ENCODE data around the gene MPST. TPM values are rescaled to one million over a fixed set of nuclear protein-coding genes. Genes with fewer than 3 reads are reported as not detected.

Gene MPST
- total and polyA plus RNA-seq, 2 donors (not counting 1 experiment from before 2014, with no cell fraction given), result 14.8 to 51.5 TPM

DNA sequence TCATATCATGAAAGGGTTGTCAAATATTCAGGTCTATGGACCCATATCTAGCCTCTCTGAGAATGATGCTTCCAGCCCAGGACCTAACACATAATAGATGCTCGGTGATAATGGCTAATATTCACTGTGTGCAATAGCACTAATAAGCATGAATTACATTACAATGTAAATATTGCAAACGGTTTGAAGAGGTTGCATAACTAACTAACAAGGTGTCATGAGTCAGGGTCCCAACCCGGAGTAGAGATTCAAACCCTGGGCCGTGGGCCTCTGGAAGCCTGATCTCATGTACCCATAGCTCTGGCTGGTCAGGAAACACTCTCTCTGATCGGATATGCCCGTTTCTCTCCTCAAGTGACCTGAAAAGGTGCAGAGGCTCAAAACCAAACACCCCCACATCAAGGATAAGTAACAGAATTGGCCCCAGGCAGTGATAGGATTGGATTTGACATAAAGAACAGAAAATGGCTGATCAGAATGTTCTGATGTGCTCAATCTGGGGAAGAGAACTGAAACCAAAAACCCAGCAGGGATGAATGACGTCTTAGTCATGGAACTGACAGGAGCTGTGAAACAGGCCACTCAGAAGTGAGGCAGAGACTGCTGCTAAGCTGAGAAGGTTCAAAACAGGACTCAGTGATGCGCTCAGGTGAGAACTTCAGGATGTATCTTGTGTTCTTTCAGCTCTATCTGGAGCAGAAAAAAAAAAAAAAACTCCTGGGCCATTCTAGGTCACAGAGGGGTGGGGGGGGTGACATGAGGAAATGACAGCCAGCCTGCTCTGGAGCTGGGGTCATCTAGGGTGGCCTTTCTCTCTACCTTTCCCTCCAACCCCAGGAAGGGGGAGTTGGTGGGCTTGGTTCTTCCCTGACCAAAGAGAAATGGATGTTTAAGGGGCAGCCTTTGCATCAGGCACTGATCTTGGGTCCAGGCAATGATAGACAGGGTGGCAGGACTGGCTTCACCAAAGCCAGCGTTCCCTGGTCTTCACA, 25.4 kb downstream of the MPST start:
- Histone ChIP-seq H3K36me3 (ENCODE audit: control insufficient read depth, insufficient read depth, low read length) (no peaks in the 10 kb centered on the region), H2AFZ (ENCODE audit: low read length) (no peak overlapping the region), H3K4me1 (ENCODE audit: control insufficient read depth, extremely low read depth, insufficient read depth, low read length) (no peaks in the 10 kb centered on the region), H3K4me3 (replicated peaks in 1 of 4; ENCODE audit: control extremely low read depth in 1 of 4, insufficient read depth in 1 of 4, low read depth in 3 of 4, low read length in 4 of 4) (no peak overlapping the region), H3K9me3 (ENCODE audit: control insufficient read depth, insufficient read depth, low read depth, low read length) (no peaks in the 10 kb centered on the region), H3K27me3 (ENCODE audit: control insufficient read depth, insufficient read depth, low read length) (no peaks in the 10 kb centered on the region), H3K27ac (ENCODE audit: insufficient read depth, low read length) (no peak overlapping the region), H3K4me2 (ENCODE audit: extremely low read depth, insufficient read depth, low read length) (no peak overlapping the region), H3K9ac (ENCODE audit: insufficient read depth, low read length) (no peak overlapping the region), H3K79me2 (ENCODE audit: control insufficient read depth, insufficient read depth, low read length) (no peaks in the 10 kb centered on the region), H4K20me1 (ENCODE audit: control insufficient read depth, extremely low read depth, insufficient read depth, low read length) (no peaks in the 10 kb centered on the region)
- TF ChIP-seq, protein P1, sequence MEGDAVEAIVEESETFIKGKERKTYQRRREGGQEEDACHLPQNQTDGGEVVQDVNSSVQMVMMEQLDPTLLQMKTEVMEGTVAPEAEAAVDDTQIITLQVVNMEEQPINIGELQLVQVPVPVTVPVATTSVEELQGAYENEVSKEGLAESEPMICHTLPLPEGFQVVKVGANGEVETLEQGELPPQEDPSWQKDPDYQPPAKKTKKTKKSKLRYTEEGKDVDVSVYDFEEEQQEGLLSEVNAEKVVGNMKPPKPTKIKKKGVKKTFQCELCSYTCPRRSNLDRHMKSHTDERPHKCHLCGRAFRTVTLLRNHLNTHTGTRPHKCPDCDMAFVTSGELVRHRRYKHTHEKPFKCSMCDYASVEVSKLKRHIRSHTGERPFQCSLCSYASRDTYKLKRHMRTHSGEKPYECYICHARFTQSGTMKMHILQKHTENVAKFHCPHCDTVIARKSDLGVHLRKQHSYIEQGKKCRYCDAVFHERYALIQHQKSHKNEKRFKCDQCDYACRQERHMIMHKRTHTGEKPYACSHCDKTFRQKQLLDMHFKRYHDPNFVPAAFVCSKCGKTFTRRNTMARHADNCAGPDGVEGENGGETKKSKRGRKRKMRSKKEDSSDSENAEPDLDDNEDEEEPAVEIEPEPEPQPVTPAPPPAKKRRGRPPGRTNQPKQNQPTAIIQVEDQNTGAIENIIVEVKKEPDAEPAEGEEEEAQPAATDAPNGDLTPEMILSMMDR (conservative IDR thresholded peaks at IDR 0.05 in 1 of 2, IDR thresholded peaks at IDR 0.05 in 1 of 2; ENCODE audit: low read depth in 1 of 2, low read length in 2 of 2), result no peak
- no peak for TF ChIP-seq EZH2 (IDR thresholded peaks at IDR 0.05; ENCODE audit: low read length, missing control alignments)
- no peak for DNase-seq (ENCODE audit: low read depth in 2 of 2)

DNA sequence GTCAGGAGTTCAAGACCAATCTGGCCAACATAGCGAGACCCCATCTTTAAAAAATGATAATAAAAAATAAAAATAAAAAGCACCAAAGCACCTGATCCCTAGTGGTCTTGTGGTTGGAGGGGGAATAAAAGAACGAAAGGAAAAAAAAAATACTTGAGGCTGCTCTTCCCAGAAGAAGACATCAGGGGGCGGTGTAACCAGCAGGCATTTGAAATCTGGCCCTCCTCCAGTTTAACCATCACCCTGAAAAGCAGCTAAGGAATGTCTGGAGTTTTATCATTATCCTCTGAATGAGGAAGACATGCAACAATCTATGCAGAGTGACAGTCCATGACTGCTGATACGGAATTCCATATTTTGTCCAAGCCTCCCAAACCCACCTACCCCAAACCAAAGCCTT, 26.4 kb downstream of the MPST start:
- DNase-seq (ENCODE audit: low read depth in 2 of 2), result peak; percentile 28 to 53
- Histone ChIP-seq H3K4me2 (ENCODE audit: extremely low read depth, insufficient read depth, low read length) (no peak overlapping the region), H4K20me1 (ENCODE audit: control insufficient read depth, extremely low read depth, insufficient read depth, low read length) (no peaks in the 10 kb centered on the region), H3K27me3 (ENCODE audit: control insufficient read depth, insufficient read depth, low read length) (no peaks in the 10 kb centered on the region), H3K4me3 (replicated peaks in 1 of 4; ENCODE audit: control extremely low read depth in 1 of 4, insufficient read depth in 1 of 4, low read depth in 3 of 4, low read length in 4 of 4) (no peak overlapping the region), H3K9me3 (ENCODE audit: control insufficient read depth, insufficient read depth, low read depth, low read length) (no peaks in the 10 kb centered on the region), H3K27ac (ENCODE audit: insufficient read depth, low read length) (no peak overlapping the region), H3K36me3 (ENCODE audit: control insufficient read depth, insufficient read depth, low read length) (no peaks in the 10 kb centered on the region), H2AFZ (ENCODE audit: low read length) (no peak overlapping the region), H3K79me2 (ENCODE audit: control insufficient read depth, insufficient read depth, low read length) (no peaks in the 10 kb centered on the region), H3K4me1 (ENCODE audit: control insufficient read depth, extremely low read depth, insufficient read depth, low read length) (no peaks in the 10 kb centered on the region), H3K9ac (ENCODE audit: insufficient read depth, low read length) (no peak overlapping the region)
- TF ChIP-seq, protein P1 (conservative IDR thresholded peaks at IDR 0.05 in 1 of 2, IDR thresholded peaks at IDR 0.05 in 1 of 2; ENCODE audit: low read depth in 1 of 2, low read length in 2 of 2), result peak; percentile 64 to 65
- TF ChIP-seq EZH2 (IDR thresholded peaks at IDR 0.05; ENCODE audit: low read length, missing control alignments), result no peak

DNA sequence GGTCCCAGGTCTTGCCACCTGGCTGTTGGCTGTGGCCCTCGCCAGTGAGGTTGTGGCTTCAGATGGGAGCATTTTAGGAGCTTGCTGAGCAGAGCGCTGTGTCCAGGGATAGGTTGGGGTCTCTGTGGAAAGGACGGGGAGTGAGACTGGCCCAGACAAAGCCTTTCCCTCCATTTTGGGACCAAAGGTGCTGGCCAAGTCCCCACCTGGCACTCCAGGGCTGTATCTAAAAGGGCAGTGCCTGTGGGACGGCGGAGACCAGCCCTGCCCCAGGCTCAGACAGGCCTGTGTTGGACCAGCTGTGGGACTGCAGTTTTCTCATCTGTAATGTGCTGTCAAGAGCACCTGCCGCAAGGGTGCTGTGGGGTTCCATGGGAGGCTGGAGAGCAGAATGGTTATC, 27.0 kb downstream of the MPST start:
- Histone ChIP-seq H2AFZ (ENCODE audit: low read length) (no peak overlapping the region), H3K9me3 (ENCODE audit: control insufficient read depth, insufficient read depth, low read depth, low read length) (no peaks in the 10 kb centered on the region), H3K27me3 (ENCODE audit: control insufficient read depth, insufficient read depth, low read length) (no peaks in the 10 kb centered on the region), H3K9ac (ENCODE audit: insufficient read depth, low read length) (no peak overlapping the region), H3K36me3 (ENCODE audit: control insufficient read depth, insufficient read depth, low read length) (no peaks in the 10 kb centered on the region), H3K4me3 (replicated peaks in 1 of 4; ENCODE audit: control extremely low read depth in 1 of 4, insufficient read depth in 1 of 4, low read depth in 3 of 4, low read length in 4 of 4) (no peak overlapping the region), H4K20me1 (ENCODE audit: control insufficient read depth, extremely low read depth, insufficient read depth, low read length) (no peaks in the 10 kb centered on the region), H3K4me2 (ENCODE audit: extremely low read depth, insufficient read depth, low read length) (no peak overlapping the region), H3K27ac (ENCODE audit: insufficient read depth, low read length) (no peak overlapping the region), H3K79me2 (ENCODE audit: control insufficient read depth, insufficient read depth, low read length) (no peaks in the 10 kb centered on the region), H3K4me1 (ENCODE audit: control insufficient read depth, extremely low read depth, insufficient read depth, low read length) (no peaks in the 10 kb centered on the region)
- DNase-seq (ENCODE audit: low read depth in 2 of 2), result no peak
- no peak for TF ChIP-seq EZH2 (IDR thresholded peaks at IDR 0.05; ENCODE audit: low read length, missing control alignments)
- TF ChIP-seq, protein P1 (conservative IDR thresholded peaks at IDR 0.05 in 1 of 2, IDR thresholded peaks at IDR 0.05 in 1 of 2; ENCODE audit: low read depth in 1 of 2, low read length in 2 of 2), result no peak

All from fibroblast of lung (primary cell).